ENCODE results near the gene FBXO2.

FBXO2 gene, protein sequence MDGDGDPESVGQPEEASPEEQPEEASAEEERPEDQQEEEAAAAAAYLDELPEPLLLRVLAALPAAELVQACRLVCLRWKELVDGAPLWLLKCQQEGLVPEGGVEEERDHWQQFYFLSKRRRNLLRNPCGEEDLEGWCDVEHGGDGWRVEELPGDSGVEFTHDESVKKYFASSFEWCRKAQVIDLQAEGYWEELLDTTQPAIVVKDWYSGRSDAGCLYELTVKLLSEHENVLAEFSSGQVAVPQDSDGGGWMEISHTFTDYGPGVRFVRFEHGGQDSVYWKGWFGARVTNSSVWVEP

DNA sequence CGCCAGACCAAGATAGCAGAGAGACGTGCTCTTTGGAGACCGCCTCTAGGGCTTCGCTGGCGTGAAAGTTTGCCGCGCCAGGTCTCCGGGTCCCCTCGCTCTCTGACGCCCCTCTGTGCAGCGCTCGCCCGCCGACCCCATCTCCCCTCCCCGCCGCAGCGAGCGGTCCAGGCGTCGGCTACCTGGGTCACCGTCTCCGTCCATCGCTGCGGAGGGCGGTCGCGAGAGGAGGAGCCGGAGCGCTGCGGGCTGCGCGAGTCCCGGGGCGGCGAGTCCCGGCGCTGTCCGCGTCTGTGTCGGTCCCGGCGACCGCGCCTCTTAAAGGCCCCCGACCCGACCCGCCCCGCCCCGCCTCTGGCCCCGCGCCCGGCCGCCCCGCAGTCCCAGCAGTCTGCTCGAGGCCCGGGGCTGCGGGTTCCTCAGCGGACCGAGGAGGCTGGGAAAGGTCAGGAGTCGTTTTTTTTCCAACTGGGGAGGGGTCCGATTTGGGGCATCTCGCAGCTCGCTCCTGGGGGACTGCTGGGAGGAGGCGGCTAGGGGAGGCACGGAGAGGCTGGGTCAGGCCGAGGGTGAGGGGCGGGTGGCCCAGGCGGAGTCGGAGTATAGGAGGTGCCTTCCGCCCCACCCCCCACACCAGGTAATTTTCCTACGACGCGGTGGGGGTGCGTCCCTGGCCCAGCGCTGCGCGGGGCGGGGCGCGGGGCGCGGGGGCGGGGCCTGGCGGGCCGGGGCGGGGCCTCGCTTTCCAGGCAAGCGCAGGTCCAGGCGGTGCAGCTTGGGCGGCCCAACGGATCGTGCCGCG lies at the start of gene FBXO2, which contains the start of gene FBXO44:
Gene FBXO2 (minus strand): TSS at position 293 of the 802 bp plus-strand sequence. CDS start 89 bp downstream, at position 204.
Gene FBXO44 (plus strand): TSS at position 741 of the 802 bp plus-strand sequence. CDS start 959 bp downstream, outside the sequence.
- DNase-seq: peak; percentile 80

DNA sequence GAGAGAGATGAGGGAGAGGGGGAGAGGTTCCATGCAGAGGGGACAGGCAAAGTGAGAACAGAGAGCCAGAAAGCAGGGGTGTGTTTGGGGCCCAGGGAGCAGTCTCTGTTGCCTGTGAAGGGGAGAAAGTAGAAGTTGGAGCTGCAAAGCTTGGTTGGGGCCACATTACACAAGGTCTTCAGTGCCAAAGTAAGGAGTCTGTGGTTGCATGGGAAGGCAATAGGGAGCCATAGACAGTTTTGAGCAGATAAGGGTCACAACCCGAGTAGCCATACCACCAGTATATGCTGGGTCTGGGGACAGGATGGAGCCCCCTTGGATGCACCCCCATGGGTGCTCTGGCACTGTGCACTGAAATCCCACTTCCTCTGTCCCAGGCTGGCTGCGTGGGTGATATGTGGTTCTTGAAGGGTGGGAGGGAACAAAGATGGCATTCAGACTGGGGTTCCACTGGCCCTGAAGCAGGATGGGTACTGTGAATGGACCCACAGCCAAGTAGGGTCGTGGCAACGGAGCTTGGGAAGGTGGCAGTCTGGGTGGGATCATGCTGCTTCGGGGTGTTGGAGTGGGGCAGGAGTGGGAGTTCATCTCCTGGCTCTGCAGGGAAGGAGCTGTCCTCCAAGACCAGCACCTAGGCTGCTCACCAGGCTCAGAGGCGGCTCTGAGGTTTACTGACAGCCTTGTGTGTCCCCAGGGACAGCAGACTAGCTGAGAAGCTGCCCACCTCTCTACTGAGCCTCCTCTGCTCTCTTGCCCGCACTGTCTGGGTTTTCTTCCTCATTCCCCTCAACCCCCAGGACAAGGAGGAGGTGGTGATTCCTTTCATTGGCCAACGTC lies 49.3 kb upstream of the FBXO2 start:
- no peak for DNase-seq

- DNase-seq: no peak
These were observed 48.0 kb upstream of the FBXO2 start for GRCh38 chr1:11701981-11702803.

- no peak for DNase-seq
These were observed 47.3 kb upstream of the FBXO2 start for GRCh38 chr1:11701551-11701961.

GRCh38 chr1:11700601-11701467 lies 46.6 kb upstream of the FBXO2 start:
- DNase-seq: no peak

DNA sequence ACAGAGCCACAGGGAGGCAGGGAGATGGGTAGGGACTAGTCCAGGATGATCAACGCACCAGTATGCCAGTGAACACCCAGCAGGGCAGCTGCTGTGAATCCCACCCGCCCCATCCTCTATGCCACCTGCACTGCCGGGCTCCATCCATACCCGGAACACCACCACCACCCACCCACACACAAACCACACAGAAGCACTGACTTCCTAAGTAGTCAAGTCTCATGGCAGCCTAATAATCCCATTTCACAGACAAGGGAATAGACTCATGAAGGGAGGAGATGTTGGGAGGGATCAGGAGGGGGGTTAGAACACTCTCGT lies 43.6 kb upstream of the FBXO2 start:
- DNase-seq: no peak

DNA sequence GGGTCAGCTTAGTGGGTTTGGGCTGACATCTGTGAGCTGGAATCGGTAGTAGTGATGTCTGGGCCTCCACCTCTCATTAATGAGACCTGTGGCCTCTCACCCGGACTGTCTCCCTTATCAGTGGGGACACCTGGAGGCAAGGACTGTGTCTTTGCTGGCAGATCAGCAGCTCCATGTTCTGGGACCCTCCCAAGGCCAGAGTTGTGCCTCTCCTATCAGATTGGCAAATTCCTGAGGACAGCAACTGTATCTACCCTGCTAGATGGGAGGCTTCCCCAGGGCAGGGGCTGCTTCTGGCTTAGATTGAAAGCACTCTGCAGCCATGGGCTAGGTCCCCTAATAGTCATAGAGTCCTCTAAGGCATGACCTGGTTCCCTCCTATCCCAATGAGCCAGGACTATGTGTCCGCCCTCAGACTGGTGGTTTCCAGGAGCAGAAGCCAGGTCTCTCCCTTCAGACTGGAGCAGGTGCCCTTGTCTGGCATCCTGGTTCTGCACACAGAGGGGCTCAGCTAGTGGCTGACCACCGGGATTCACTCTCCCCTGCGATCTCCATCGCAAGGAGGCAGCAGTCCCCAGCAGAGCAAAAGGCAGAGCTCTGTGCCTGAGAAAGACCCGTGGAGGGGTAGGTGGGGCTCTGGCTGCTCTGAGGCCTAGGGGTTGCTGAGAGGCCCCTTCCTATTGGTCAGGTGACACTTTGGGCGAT lies 43.1 kb upstream of the FBXO2 start:
- DNase-seq: no peak

DNA sequence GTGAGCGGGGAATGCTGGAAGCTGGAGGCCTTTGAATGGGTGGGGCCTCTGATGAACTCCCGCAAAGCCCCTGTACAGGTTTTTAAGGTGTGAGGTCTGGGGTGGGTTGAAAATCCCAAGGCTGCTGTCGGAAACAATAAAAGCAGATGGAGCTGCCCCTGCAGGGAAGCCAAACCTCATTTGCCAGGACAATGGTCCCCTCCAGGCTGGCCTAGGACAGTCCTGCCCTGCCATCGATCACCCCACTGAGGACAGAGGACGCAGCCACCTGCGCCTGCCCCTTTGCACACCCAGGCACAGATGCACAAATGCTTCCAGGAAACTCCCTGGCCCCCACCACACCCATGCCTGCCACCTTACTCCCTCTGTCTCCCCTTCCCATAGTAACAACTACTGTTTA lies 41.6 kb upstream of the FBXO2 start:
- DNase-seq: no peak

DNA sequence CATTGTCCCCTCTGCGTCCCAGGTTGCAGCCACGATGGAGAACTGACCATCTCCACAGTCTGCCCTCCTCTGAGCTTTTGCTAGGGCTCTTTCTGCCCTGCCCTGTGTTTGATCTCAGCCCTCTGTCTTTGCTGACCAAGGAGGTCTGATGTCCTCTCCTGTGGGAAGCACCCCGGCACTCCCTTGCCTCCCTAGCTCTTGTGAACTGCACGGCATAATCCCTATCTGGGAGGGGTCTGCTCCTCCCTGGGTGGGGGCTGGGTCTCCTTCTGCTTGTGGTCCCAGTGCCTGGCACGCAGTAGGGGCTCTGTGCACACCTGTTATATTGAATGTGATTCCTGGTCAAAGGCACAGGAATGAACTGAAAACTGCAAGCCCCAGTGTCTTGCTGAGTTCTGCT lies 39.7 kb upstream of the FBXO2 start:
- no peak for DNase-seq

- DNase-seq: peak; percentile 48
These were observed 38.9 kb upstream of the FBXO2 start for GRCh38 chr1:11693024-11693590.

DNA sequence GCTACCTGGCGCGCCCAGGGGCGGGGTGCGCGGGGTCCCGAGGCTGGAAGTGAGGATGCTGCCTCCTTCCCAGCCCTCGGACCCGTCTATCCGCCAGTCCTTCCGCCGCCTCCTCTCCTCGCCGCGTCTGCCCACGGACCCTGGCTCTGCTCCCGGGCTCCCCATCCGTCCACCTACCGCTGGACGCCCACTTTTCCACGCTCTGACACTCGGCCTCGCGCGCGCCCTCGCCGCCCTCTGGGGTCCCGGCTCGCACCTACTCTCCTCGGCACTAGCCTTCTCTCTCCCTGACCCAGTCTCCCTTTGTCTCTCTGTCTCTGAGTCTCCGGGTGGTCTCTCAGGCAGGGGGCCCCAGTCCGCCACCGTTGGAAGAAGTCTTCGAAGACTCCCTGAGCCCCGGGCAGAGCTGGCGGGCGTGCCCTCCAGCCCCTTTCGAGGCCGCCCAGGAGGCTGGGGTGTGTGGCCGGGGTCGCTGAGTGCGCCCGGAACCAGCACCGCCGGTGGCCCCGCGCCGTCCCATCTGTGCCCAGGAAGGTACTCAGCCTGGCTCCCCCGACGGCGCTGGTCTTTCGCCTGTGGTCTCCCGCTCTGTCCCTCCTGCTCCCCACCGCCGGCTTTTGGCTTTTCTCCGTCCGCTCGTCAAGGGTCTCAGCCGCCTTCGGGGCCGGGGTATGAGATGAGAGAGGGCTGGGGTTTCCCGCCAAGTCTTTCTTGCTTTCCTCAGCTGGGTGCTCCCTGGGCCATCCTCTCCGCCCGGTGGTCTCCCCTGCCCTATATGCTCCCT lies 37.9 kb upstream of the FBXO2 start:
- no peak for DNase-seq

- DNase-seq: no peak
These were observed 37.2 kb upstream of the FBXO2 start, which contains the start of gene DRAXIN for GRCh38 chr1:11691302-11691914. DRAXIN (plus strand) TSS chr1:11691710; CDS start chr1:11706259, 14,549 bp downstream.

GRCh38 chr1:11690397-11691301 lies 36.4 kb upstream of the FBXO2 start:
- no peak for DNase-seq

GRCh38 chr1:11688506-11688905 lies 34.3 kb upstream of the FBXO2 start:
- DNase-seq: no peak

DNA sequence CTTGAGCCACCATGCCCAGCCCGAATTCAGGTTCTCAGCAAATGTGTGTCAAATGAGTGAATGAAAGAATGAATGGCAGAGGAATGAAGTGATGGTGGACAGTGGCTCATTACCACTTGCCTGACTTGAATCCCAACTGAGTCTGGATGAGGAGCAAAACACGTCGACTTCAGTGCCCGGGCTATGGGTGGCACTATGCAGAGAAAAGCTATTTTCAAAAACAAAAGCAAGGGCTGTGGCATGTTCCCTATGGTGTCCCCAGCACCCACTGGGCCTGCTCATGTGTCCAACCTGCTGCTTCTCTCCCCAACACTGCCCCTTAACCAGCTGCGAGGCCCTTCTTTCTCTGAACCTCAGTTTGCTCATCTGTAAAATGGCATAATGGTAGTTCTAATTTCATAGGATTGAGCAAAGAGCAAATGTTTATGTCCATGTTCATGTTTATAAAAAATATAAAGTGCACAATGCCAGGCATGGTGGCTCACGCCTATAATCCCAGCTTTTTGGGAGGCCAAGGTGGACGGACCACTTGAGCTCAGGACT lies 31.1 kb upstream of the FBXO2 start:
- no peak for DNase-seq

GRCh38 chr1:11684070-11684469 lies 29.8 kb upstream of the FBXO2 start:
- no peak for DNase-seq

- DNase-seq: no peak
These were observed 28.6 kb upstream of the FBXO2 start for GRCh38 chr1:11682799-11683198.
